H9 (cell line): ENCODE data around the gene NIPSNAP2. TPM values are rescaled to one million over a fixed set of nuclear protein-coding genes. Genes with fewer than 3 reads are reported as not detected.
A peak's percentile ranks its signal among the peaks of the same experiment; 100 is the strongest.
"Not testable (repeated sequence)": the region's sequence is repeated elsewhere in the genome, so short reads cannot be mapped to it uniquely, and the experiment has no call there.

Experiments
- DNase-seq: peaks from one replicate; pipeline ENCODE4 v3.0.0-alpha.2; 2017
- H2AFZ ChIP-seq: one replicate; pipeline ENCODE4 v1.6.1; 2013; ENCODE audit warnings: mild to moderate bottlenecking, low read length, control low read depth, moderate library complexity
- H2AK5ac ChIP-seq: 2 replicates; pipeline ENCODE4 v1.6.1; 2013; ENCODE audit warnings: low read length, control low read depth, mixed read lengths; ENCODE audit not compliant: insufficient read length
- H2BK120ac ChIP-seq: one replicate; pipeline ENCODE4 v1.6.1; 2013; ENCODE audit warnings: low read depth, mild to moderate bottlenecking, low read length, control low read depth, inconsistent platforms; ENCODE audit not compliant: poor library complexity, severe bottlenecking
- H2BK12ac ChIP-seq: 2 replicates; pipeline ENCODE4 v1.6.1; 2013; ENCODE audit warnings: low read length, control low read depth, mixed read lengths, low read depth; ENCODE audit not compliant: insufficient read length
- H2BK15ac ChIP-seq: 2 replicates; pipeline ENCODE4 v1.6.1; 2013; ENCODE audit warnings: low read depth, low read length, control low read depth
- H2BK20ac ChIP-seq: one replicate; pipeline ENCODE4 v1.6.1; 2013; ENCODE audit warnings: low read depth, mild to moderate bottlenecking, low read length, control low read depth, inconsistent platforms; ENCODE audit not compliant: poor library complexity, severe bottlenecking
- H2BK5ac ChIP-seq: 2 replicates; pipeline ENCODE4 v1.6.1; 2013; ENCODE audit warnings: low read length, control low read depth, mixed read lengths; ENCODE audit not compliant: insufficient read length
- H3K14ac ChIP-seq: 2 replicates; pipeline ENCODE4 v1.6.1; 2013; ENCODE audit warnings: low read length, control low read depth; ENCODE audit not compliant: insufficient read depth
- H3K18ac ChIP-seq: 2 replicates; pipeline ENCODE4 v1.6.1; 2013; ENCODE audit warnings: low read depth, mild to moderate bottlenecking, mixed read lengths, low read length, control low read depth; ENCODE audit not compliant: insufficient read length
- H3K23ac ChIP-seq: 2 replicates; pipeline ENCODE4 v1.6.1; 2013; ENCODE audit warnings: low read length, control low read depth, mixed read lengths, low read depth; ENCODE audit not compliant: insufficient read length
- H3K23me2 ChIP-seq: 2 replicates; pipeline ENCODE4 v1.6.1; 2013; ENCODE audit warnings: low read depth, mild to moderate bottlenecking, mixed read lengths, low read length, control low read depth; ENCODE audit not compliant: insufficient read length, poor library complexity, severe bottlenecking
- H3K27ac ChIP-seq: 2 replicates; pipeline ENCODE4 v1.5.1; 2013; ENCODE audit warnings: low read length, control low read depth, mixed read lengths, low read depth; ENCODE audit not compliant: insufficient read length
- H3K27me3 ChIP-seq: 2 replicates; pipeline ENCODE4 v1.6.1; 2013; ENCODE audit warnings: low read length, control low read depth, inconsistent platforms; ENCODE audit not compliant: insufficient read depth
- H3K4ac ChIP-seq: 2 replicates; pipeline ENCODE4 v1.6.1; 2013; ENCODE audit warnings: low read depth, mild to moderate bottlenecking, control low read depth, inconsistent platforms, low read length, moderate library complexity
- H3K4me1 ChIP-seq: 2 replicates; pipeline ENCODE4 v1.6.1; 2013; ENCODE audit warnings: low read length, control low read depth, inconsistent platforms; ENCODE audit not compliant: insufficient read depth
- H3K4me2 ChIP-seq: 2 replicates; pipeline ENCODE4 v1.6.1; 2013; ENCODE audit warnings: low read length, control low read depth, mixed read lengths; ENCODE audit not compliant: insufficient read length, insufficient read depth
- H3K56ac ChIP-seq: 2 replicates; pipeline ENCODE4 v1.6.1; 2013; ENCODE audit warnings: low read depth, mild to moderate bottlenecking, mixed read lengths, low read length, control low read depth; ENCODE audit not compliant: insufficient read length
- H3K79me1 ChIP-seq: 2 replicates; pipeline ENCODE4 v1.6.1; 2013; ENCODE audit warnings: low read depth, mild to moderate bottlenecking, moderate library complexity, low read length, control low read depth, inconsistent platforms; ENCODE audit not compliant: insufficient read depth, poor library complexity, severe bottlenecking
- H3K79me2 ChIP-seq: 2 replicates; pipeline ENCODE4 v1.6.1; 2013; ENCODE audit warnings: low read length, control low read depth, inconsistent platforms; ENCODE audit not compliant: insufficient read depth
- H3K9ac ChIP-seq: 2 replicates; pipeline ENCODE4 v1.6.1; 2013; ENCODE audit warnings: low read length, control low read depth, mixed read lengths; ENCODE audit not compliant: insufficient read length; ENCODE audit errors: extremely low read depth
- H3K9me3 ChIP-seq: one replicate; pipeline ENCODE4 v1.6.1; 2013; ENCODE audit warnings: low read depth, low read length, inconsistent platforms; ENCODE audit not compliant: control insufficient read depth
- H3T11ph ChIP-seq: one replicate; pipeline ENCODE4 v1.6.1; 2013; ENCODE audit warnings: mild to moderate bottlenecking, low read length, control low read depth, inconsistent platforms
- H4K20me1 ChIP-seq: one replicate; pipeline ENCODE4 v1.6.1; 2013; ENCODE audit not compliant: control insufficient read depth, insufficient read length, insufficient read depth
- H4K5ac ChIP-seq: 2 replicates; pipeline ENCODE4 v1.6.1; 2013; ENCODE audit warnings: low read depth, mild to moderate bottlenecking, mixed read lengths, low read length, control low read depth; ENCODE audit not compliant: insufficient read length
- H4K8ac ChIP-seq: replicated peaks from 2 replicates; pipeline ENCODE4 v1.6.1; 2013; ENCODE audit warnings: low read length, control low read depth, mixed read lengths, low read depth; ENCODE audit not compliant: insufficient read length
- H4K91ac ChIP-seq: 2 replicates; pipeline ENCODE4 v1.6.1; 2013; ENCODE audit warnings: low read depth, mild to moderate bottlenecking, moderate library complexity, mixed read lengths, low read length, control low read depth; ENCODE audit not compliant: insufficient read length
- H3K27ac Mint-ChIP-seq, 3 experiments: 2 replicates in 2 of 3; 3 replicates in 1 of 3; pipeline ENCODE4 v1.8.0; 2020 to 2021; ENCODE audit warnings: mixed read lengths in 3 of 3, mild to moderate bottlenecking in 1 of 3, moderate library complexity in 1 of 3
- H3K27me3 Mint-ChIP-seq: 2 replicates; pipeline ENCODE4 v1.8.0; 2021; ENCODE audit warnings: low read depth, mild to moderate bottlenecking, moderate library complexity, mixed read lengths
- H3K36me3 Mint-ChIP-seq, 3 experiments: 2 replicates in 2 of 3; 3 replicates in 1 of 3; pipeline ENCODE4 v1.8.0; 2020 to 2021; ENCODE audit warnings: low read depth in 3 of 3, mixed read lengths in 3 of 3; ENCODE audit not compliant: insufficient read depth in 1 of 3
- H3K4me1 Mint-ChIP-seq, 2 experiments: 2 replicates each; pipeline ENCODE4 v1.8.0; 2020; ENCODE audit warnings: mixed read lengths in 2 of 2
- H3K4me3 Mint-ChIP-seq, 2 experiments: 2 replicates in 1 of 2; 3 replicates in 1 of 2; pipeline ENCODE4 v1.8.0; 2020 to 2021; ENCODE audit warnings: mild to moderate bottlenecking in 2 of 2, mixed read lengths in 2 of 2, moderate library complexity in 1 of 2
- H3K9me3 Mint-ChIP-seq, 2 experiments: 2 replicates in 1 of 2; 3 replicates in 1 of 2; pipeline ENCODE4 v1.8.0; 2020; ENCODE audit warnings: mild to moderate bottlenecking in 2 of 2, mixed read lengths in 2 of 2, moderate library complexity in 1 of 2
- WGBS: extraction: QIAGEN DNeasy Blood & Tissue Kit; methylation state at CpG from one replicate; pipeline ENCODE4 v1.1.7; 2013; ENCODE audit warnings: missing lambda C conversion rate, low lambda C conversion rate, mixed read lengths; ENCODE audit not compliant: insufficient read length; ENCODE audit errors: extremely low coverage; 5-methylcytosine and 5-hydroxymethylcytosine counted together
- total RNA-seq: library from RNA; stranded (reverse); gene quantifications from 2 replicates; pipeline ENCODE4 v1.2.1, GENCODE V29; 2021

Gene NIPSNAP2
- total RNA-seq, 1 experiment from 2014 or later, result 40.7 TPM

- DNase-seq, H3K9me3 ChIP-seq, H3K4ac ChIP-seq, H3K4me1 ChIP-seq, H4K20me1 ChIP-seq, H3K23me2 ChIP-seq, H2BK20ac ChIP-seq, H2BK15ac ChIP-seq, H3K23ac ChIP-seq, H4K91ac ChIP-seq, H3K79me1 ChIP-seq, H4K5ac ChIP-seq, H3K9me3 Mint-ChIP-seq, H2BK5ac ChIP-seq, H3K9ac ChIP-seq, H2AFZ ChIP-seq, H3K79me2 ChIP-seq, H2AK5ac ChIP-seq, H3K56ac ChIP-seq, H4K8ac ChIP-seq, H3K27ac Mint-ChIP-seq, H3K27ac ChIP-seq, H2BK120ac ChIP-seq, H3K14ac ChIP-seq, H3K27me3 ChIP-seq, H3K27me3 Mint-ChIP-seq, H3T11ph ChIP-seq, H2BK12ac ChIP-seq, H3K18ac ChIP-seq: not testable (repeated sequence)
- H3K4me2 ChIP-seq, result peak overlapping the region; percentile 25
- H3K4me3 Mint-ChIP-seq, result peak overlapping the region; percentile 57 to 82; a peak in 4 of 5 replicates
- no CpG with 5 or more reads among the region's 7 CpGs for WGBS
- peaks cover 24 to 43% (median 39%) of the 10 kb centered on the region in 3 experiments for H3K36me3 Mint-ChIP-seq
- H3K4me1 Mint-ChIP-seq, result peaks cover 5 to 10% of the 10 kb centered on the region in 2 experiments; a peak in 2 of 4 replicates
Observed at GRCh38 chr7:56032578-56032977, 68.2 kb downstream of the NIPSNAP2 start.
